ENCODE measurements around the gene CHST10.
A peak's percentile ranks its signal among the peaks of the same experiment; 100 is the strongest.

The CHST10 gene

GRCh38 chr2:100367163-100367562 is 50.3 kb downstream of the CHST10 start:
- TF ChIP-seq ZSCAN18 (tag by site-specific recombination; IDR thresholded peaks at IDR 0.05) (no peak), ZNF138 (tag by site-specific recombination; IDR thresholded peaks at IDR 0.05; ENCODE audit: borderline replicate concordance) (no peak), ZNF560 (tag by site-specific recombination; IDR thresholded peaks at IDR 0.05; ENCODE audit: borderline replicate concordance) (no peak), ZNF391 (tag by site-specific recombination; IDR thresholded peaks at IDR 0.05; ENCODE audit: borderline replicate concordance, low read depth) (no peak), ZNF398 (tag by site-specific recombination; IDR thresholded peaks at IDR 0.05) (no peak), ZNF274 (IDR thresholded peaks at IDR 0.05; ENCODE audit: low read length) (no peak), ZNF274 (tag by site-specific recombination; IDR thresholded peaks at IDR 0.05; ENCODE audit: borderline replicate concordance) (no peak), ZBTB48 (tag by site-specific recombination; IDR thresholded peaks at IDR 0.05) (no peak), ZNF112 (tag by site-specific recombination; IDR thresholded peaks at IDR 0.05) (no peak), KLF16 (tag by site-specific recombination; IDR thresholded peaks at IDR 0.05) (no peak), REST (tag by site-specific recombination; IDR thresholded peaks at IDR 0.05) (no peak), ZFP41 (tag by site-specific recombination; IDR thresholded peaks at IDR 0.05; ENCODE audit: borderline replicate concordance) (no peak)
- ChIA-PET POLR2A (no interaction called here), CTCF (interaction anchor here (0.6 to 6.6 kb wide), 4 partner anchors 13 to 105 kb away, joined by 3 to 48 read pairs (median 15); no protein-coding TSS in a partner anchor)
- no peaks in the 10 kb centered on the region for H3K9me3 ChIP-seq (ENCODE audit: control insufficient read depth, insufficient read depth, low read depth, low read length)
- H3K27ac ChIP-seq (ENCODE audit: extremely low read depth, low read depth, low read length): no peak overlapping the region
- H3K36me3 ChIP-seq (ENCODE audit: control insufficient read depth in 2 of 2, insufficient read depth in 1 of 2, low read length in 2 of 2): no peaks in the 10 kb centered on the region
- no peaks in the 10 kb centered on the region; the same call in 1 of the 2 replicates for H3K4me1 ChIP-seq (ENCODE audit: control insufficient read depth, insufficient read depth, low read length)
- H3K4me3 ChIP-seq (ENCODE audit: low read depth, low read length): no peak overlapping the region

- POLR2A ChIA-PET: no interaction called here
- CTCF ChIA-PET: interaction anchor here (1.1 to 6.6 kb wide), 3 partner anchors 15 to 103 kb away, joined by 3 to 48 read pairs (median 27); no protein-coding TSS in a partner anchor
- H3K9me3 ChIP-seq (ENCODE audit: control insufficient read depth, insufficient read depth, low read depth, low read length): no peaks in the 10 kb centered on the region
- no peak overlapping the region for H3K27ac ChIP-seq (ENCODE audit: extremely low read depth, low read depth, low read length)
- H3K4me1 ChIP-seq (ENCODE audit: control insufficient read depth, insufficient read depth, low read length): no peaks in the 10 kb centered on the region; the same call in 1 of the 2 replicates
- no peaks in the 10 kb centered on the region for H3K36me3 ChIP-seq (ENCODE audit: control insufficient read depth in 2 of 2, insufficient read depth in 1 of 2, low read length in 2 of 2)
- H3K4me3 ChIP-seq (ENCODE audit: low read depth, low read length): no peak overlapping the region
- TF ChIP-seq KLF9 (tag by site-specific recombination; IDR thresholded peaks at IDR 0.05; ENCODE audit: low read depth) (no peak), WT1 (tag by site-specific recombination; IDR thresholded peaks at IDR 0.05) (0 out of 2 replicates have a peak, but pooled peaks have one; percentile 26), HOXC10 (CRISPR knock-in tag; IDR thresholded peaks at IDR 0.05) (no peak), ZIC2 (tag by site-specific recombination; IDR thresholded peaks at IDR 0.05) (no peak), PRDM10 (tag by site-specific recombination; IDR thresholded peaks at IDR 0.05) (peak; percentile 63), ZNF202 (tag by site-specific recombination; IDR thresholded peaks at IDR 0.05; ENCODE audit: borderline replicate concordance) (no peak), SALL2 (tag by site-specific recombination; IDR thresholded peaks at IDR 0.05; ENCODE audit: borderline replicate concordance) (no peak), ZNF596 (tag by site-specific recombination; IDR thresholded peaks at IDR 0.05) (no peak), SETDB1 (IDR thresholded peaks at IDR 0.05; ENCODE audit: insufficient read length, low read length) (peak; percentile 24), ZFP37 (tag by site-specific recombination; IDR thresholded peaks at IDR 0.05) (no peak), ZNF654 (tag by site-specific recombination; IDR thresholded peaks at IDR 0.05; ENCODE audit: low read depth) (no peak), KLF10 (tag by site-specific recombination; IDR thresholded peaks at IDR 0.05) (0 out of 2 replicates have a peak, but pooled peaks have one; percentile 28), ZNF221 (tag by site-specific recombination; IDR thresholded peaks at IDR 0.05; ENCODE audit: borderline replicate concordance) (no peak), ZNF544 (tag by site-specific recombination; IDR thresholded peaks at IDR 0.05) (no peak)
Measured at GRCh38 chr2:100365434-100365833, 52.0 kb downstream of the CHST10 start.
